HepG2 (cell line): ENCODE measurements around the gene PDE4C. TPM values are rescaled to one million over a fixed set of nuclear protein-coding genes. Genes with fewer than 3 reads are reported as not detected.

Experiments used
- IKZF5 ChIP-seq: IDR thresholded peaks from 2 replicates; pipeline ENCODE4 v1.6.1; 2018; ENCODE audit warnings: missing genetic modification reagents, mild to moderate bottlenecking, missing compliant biosample characterization
- KDM5A ChIP-seq: fragments of 200-600 bp; sonication (generic); IDR thresholded peaks from 2 replicates; pipeline ENCODE4 v1.7.0; 2018; ENCODE audit warnings: antibody characterized with exemption, mild to moderate bottlenecking, low read length, borderline replicate concordance
- KLF15 ChIP-seq: sonication (generic); formaldehyde crosslinking; IDR thresholded peaks from 2 replicates; pipeline ENCODE4 v1.8.1; 2023; ENCODE audit warnings: borderline replicate concordance, mild to moderate bottlenecking, inconsistent platforms, missing genetic modification reagents, mixed read lengths
- MAZ ChIP-seq, 2 experiments: sonication (generic) in 1 of 2; formaldehyde crosslinking in 1 of 2; IDR thresholded peaks; 2 replicates each; pipeline versions ENCODE4 v1.5.0 to v1.6.1; 2012 to 2020; ENCODE audit warnings: low read depth in 2 of 2, mild to moderate bottlenecking in 2 of 2, borderline replicate concordance in 1 of 2, improper control_type of control experiment in 1 of 2, low read length in 1 of 2, missing genetic modification reagents in 1 of 2, moderate library complexity in 1 of 2
- MXI1 ChIP-seq: IDR thresholded peaks from 3 replicates; pipeline ENCODE4 v1.6.1; 2012; ENCODE audit warnings: low read depth, low read length, inconsistent platforms, borderline replicate concordance
- NR2C2 ChIP-seq: sonication (generic); formaldehyde crosslinking; IDR thresholded peaks from 2 replicates; pipeline ENCODE4 v1.4.0; 2020; ENCODE audit warnings: missing genetic modification reagents, mild to moderate bottlenecking, moderate library complexity, borderline replicate concordance
- SP2 ChIP-seq: sonication (generic); formaldehyde crosslinking; IDR thresholded peaks from 2 replicates; pipeline ENCODE4 v1.5.1; 2020; ENCODE audit warnings: mild to moderate bottlenecking, missing genetic modification reagents
- TCF7L2 ChIP-seq: IDR thresholded peaks from 2 replicates; pipeline ENCODE4 v1.6.1; 2011; ENCODE audit warnings: mild to moderate bottlenecking, low read depth, low read length, moderate library complexity
- YEATS4 ChIP-seq: sonication (generic); formaldehyde crosslinking; IDR thresholded peaks from 2 replicates; pipeline ENCODE4 v1.4.0; 2020; ENCODE audit warnings: missing genetic modification reagents, borderline replicate concordance
- ZBTB39 ChIP-seq: sonication (generic); formaldehyde crosslinking; IDR thresholded peaks from 2 replicates; pipeline ENCODE4 v1.5.0; 2020; ENCODE audit warnings: missing genetic modification reagents
- ZNF335 ChIP-seq: sonication (generic); formaldehyde crosslinking; IDR thresholded peaks from 2 replicates; pipeline ENCODE4 v1.4.0; 2020; ENCODE audit warnings: missing genetic modification reagents
- ZNF382 ChIP-seq: sonication (generic); formaldehyde crosslinking; IDR thresholded peaks from 2 replicates; pipeline ENCODE4 v1.5.0; 2020; ENCODE audit warnings: missing genetic modification reagents, mild to moderate bottlenecking, borderline replicate concordance
- ZNF543 ChIP-seq: sonication (generic); formaldehyde crosslinking; IDR thresholded peaks from 2 replicates; pipeline ENCODE4 v1.4.0; 2020; ENCODE audit warnings: mild to moderate bottlenecking, missing genetic modification reagents
- ZNF800 ChIP-seq: sonication (generic); formaldehyde crosslinking; IDR thresholded peaks from 2 replicates; pipeline ENCODE4 v1.4.0; 2020; ENCODE audit warnings: missing genetic modification reagents
- ZSCAN21 ChIP-seq: sonication (generic); formaldehyde crosslinking; IDR thresholded peaks from 2 replicates; pipeline ENCODE4 v1.8.0; 2022; ENCODE audit warnings: mild to moderate bottlenecking, missing genetic modification reagents, moderate library complexity, borderline replicate concordance
- polyA plus RNA-seq, 8 experiments: library from polyadenylated mRNA; depleted of rRNA in 3 of 8; stranded (reverse) in 7 of 8; unstranded in 1 of 8; fragments of >200 nt; fragmentation: Illumina TruSeq in 4 of 8; extraction: Trizol in 4 of 8; gene quantifications; 2 replicates each; pipeline versions ENCODE4 v1.2.1 to v1.2.3, GENCODE V29; 2011 to 2016; ENCODE audit warnings: low read depth in 4 of 8, missing spikeins in 1 of 8, mixed read lengths in 1 of 8; ENCODE audit not compliant: insufficient read depth in 1 of 8
- total RNA-seq, 5 experiments: library from RNA; depleted of rRNA; stranded (reverse); fragments of >200 nt; fragmentation: Illumina TruSeq; extraction: Trizol; gene quantifications; 2 replicates each; pipeline ENCODE4 v1.2.3, GENCODE V29; 2016; ENCODE audit warnings: low read depth in 1 of 5
- TF ChIP-seq, protein P1 (sequence below): sonication (generic); formaldehyde crosslinking; IDR thresholded peaks from 2 replicates; pipeline ENCODE4 v1.8.0; 2022; ENCODE audit warnings: mild to moderate bottlenecking, missing genetic modification reagents; ENCODE audit not compliant: insufficient replicate concordance
- TF ChIP-seq, protein P2 (sequence below): sonication (generic); formaldehyde crosslinking; conservative IDR thresholded peaks from 2 replicates; pipeline ENCODE4 v1.4.0; 2020; ENCODE audit warnings: mild to moderate bottlenecking, missing genetic modification reagents, moderate library complexity

Gene PDE4C
- total and polyA plus RNA-seq, 2 of the 13 experiments (the other 11 are each of a cell fraction or from before 2014, with no cell fraction given) = 1.4 to 14.0 TPM

DNA sequence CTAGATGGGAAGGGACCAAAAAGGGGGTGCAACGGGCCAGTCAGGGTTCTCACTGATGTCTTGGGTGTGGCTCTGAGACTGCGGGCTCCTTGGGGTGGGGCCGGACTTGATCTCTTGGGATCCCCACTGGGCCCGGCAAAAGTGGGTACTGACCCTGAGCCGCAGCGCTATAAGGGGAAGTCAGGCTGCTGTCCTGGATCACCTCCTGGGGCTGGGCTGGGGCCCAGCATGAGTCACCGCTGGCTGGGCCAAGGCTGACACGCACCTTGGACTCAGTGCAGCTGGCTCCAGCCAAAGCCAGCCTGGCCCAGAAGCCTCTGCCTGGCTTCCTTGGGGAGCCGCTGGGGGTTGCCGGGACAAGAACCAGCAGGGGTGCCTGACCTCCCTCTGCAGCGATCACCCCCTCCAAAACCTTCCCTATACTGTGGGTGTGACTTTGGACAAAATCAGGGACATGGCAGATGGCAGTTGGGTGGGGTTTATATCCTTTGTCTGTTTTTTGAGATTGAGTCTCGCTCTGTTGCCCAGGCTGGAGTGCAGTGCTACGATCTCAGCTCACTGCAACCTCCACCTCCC lies 48.6 kb upstream of the PDE4C start (continued):
- TF ChIP-seq MXI1 = peak; percentile 62; the same call in 1 of the 3 replicates
- TF ChIP-seq MAZ (IDR thresholded peaks at IDR 0.05; ENCODE audit: borderline replicate concordance, low read depth, low read length) = peak; percentile 72; the same call in 1 of the 2 replicates
- no peak for TF ChIP-seq MAZ (CRISPR knock-in tag; IDR thresholded peaks at IDR 0.05; ENCODE audit: low read depth)
- no peak for TF ChIP-seq IKZF5 (CRISPR knock-in tag)
- TF ChIP-seq YEATS4 (CRISPR knock-in tag) = peak; percentile 69; the same call in 1 of the 2 replicates
- 0 out of 2 replicates have a peak, but pooled peaks have one; percentile 30 for TF ChIP-seq KLF15
- TF ChIP-seq ZNF382 (CRISPR knock-in tag) = no peak
- no peak for TF ChIP-seq ZBTB39 (CRISPR knock-in tag)
- TF ChIP-seq ZSCAN21 (CRISPR knock-in tag) = no peak; the same call in 1 of the 2 replicates
- TF ChIP-seq ZNF543 = 0 out of 2 replicates have a peak, but pooled peaks have one; percentile 68
- TF ChIP-seq TCF7L2 = no peak
- no peak for TF ChIP-seq KDM5A
- TF ChIP-seq SP2 = no peak
- peak; percentile 64 for TF ChIP-seq NR2C2 (CRISPR knock-in tag)
- TF ChIP-seq, protein P1, sequence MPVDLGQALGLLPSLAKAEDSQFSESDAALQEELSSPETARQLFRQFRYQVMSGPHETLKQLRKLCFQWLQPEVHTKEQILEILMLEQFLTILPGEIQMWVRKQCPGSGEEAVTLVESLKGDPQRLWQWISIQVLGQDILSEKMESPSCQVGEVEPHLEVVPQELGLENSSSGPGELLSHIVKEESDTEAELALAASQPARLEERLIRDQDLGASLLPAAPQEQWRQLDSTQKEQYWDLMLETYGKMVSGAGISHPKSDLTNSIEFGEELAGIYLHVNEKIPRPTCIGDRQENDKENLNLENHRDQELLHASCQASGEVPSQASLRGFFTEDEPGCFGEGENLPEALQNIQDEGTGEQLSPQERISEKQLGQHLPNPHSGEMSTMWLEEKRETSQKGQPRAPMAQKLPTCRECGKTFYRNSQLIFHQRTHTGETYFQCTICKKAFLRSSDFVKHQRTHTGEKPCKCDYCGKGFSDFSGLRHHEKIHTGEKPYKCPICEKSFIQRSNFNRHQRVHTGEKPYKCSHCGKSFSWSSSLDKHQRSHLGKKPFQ (CRISPR knock-in tag) = peak; percentile 29
- peak; percentile 36; the same call in 1 of the 2 replicates for TF ChIP-seq ZNF800 (CRISPR knock-in tag)
- TF ChIP-seq, protein P2, sequence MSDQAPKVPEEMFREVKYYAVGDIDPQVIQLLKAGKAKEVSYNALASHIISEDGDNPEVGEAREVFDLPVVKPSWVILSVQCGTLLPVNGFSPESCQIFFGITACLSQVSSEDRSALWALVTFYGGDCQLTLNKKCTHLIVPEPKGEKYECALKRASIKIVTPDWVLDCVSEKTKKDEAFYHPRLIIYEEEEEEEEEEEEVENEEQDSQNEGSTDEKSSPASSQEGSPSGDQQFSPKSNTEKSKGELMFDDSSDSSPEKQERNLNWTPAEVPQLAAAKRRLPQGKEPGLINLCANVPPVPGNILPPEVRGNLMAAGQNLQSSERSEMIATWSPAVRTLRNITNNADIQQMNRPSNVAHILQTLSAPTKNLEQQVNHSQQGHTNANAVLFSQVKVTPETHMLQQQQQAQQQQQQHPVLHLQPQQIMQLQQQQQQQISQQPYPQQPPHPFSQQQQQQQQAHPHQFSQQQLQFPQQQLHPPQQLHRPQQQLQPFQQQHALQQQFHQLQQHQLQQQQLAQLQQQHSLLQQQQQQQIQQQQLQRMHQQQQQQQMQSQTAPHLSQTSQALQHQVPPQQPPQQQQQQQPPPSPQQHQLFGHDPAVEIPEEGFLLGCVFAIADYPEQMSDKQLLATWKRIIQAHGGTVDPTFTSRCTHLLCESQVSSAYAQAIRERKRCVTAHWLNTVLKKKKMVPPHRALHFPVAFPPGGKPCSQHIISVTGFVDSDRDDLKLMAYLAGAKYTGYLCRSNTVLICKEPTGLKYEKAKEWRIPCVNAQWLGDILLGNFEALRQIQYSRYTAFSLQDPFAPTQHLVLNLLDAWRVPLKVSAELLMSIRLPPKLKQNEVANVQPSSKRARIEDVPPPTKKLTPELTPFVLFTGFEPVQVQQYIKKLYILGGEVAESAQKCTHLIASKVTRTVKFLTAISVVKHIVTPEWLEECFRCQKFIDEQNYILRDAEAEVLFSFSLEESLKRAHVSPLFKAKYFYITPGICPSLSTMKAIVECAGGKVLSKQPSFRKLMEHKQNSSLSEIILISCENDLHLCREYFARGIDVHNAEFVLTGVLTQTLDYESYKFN (CRISPR knock-in tag) = peak; percentile 91
- 0 out of 2 replicates have a peak, but pooled peaks have one; percentile 62 for TF ChIP-seq ZNF335 (CRISPR knock-in tag)
